Activated CD4-positive, CD25-positive, alpha-beta regulatory T cell (primary cell): ENCODE measurements around the gene C8A.

ENCODE experiments used
- DNase-seq, 4 experiments: peaks; one replicate each; lab custom pipeline; 2025; lab: John Stamatoyannopoulos, UW

C8A gene

GRCh38 chr1:56927171-56927570 lies 72.6 kb downstream of the C8A start:
- DNase-seq = no peak

- DNase-seq = no peak
These were observed 73.4 kb downstream of the C8A start for GRCh38 chr1:56927986-56928385.

GRCh38 chr1:56929492-56929891 lies 74.9 kb downstream of the C8A start:
- no peak for DNase-seq

GRCh38 chr1:56931211-56931610 lies 76.6 kb downstream of the C8A start:
- DNase-seq = no peak

GRCh38 chr1:56931686-56932085 lies 77.1 kb downstream of the C8A start:
- DNase-seq = no peak

GRCh38 chr1:56933161-56933560 lies 78.6 kb downstream of the C8A start:
- DNase-seq = no peak

- DNase-seq = no peak
These were observed 79.0 kb downstream of the C8A start for GRCh38 chr1:56933606-56934005.

- no peak for DNase-seq
These were observed 79.9 kb downstream of the C8A start for GRCh38 chr1:56934430-56935060.

GRCh38 chr1:56938646-56939045 lies 84.0 kb downstream of the C8A start:
- no peak for DNase-seq

- DNase-seq = no peak
These were observed 84.6 kb downstream of the C8A start for GRCh38 chr1:56939209-56939608.

- DNase-seq = no peak
These were observed 85.4 kb downstream of the C8A start for GRCh38 chr1:56940039-56940438.

- no peak for DNase-seq
These were observed 93.9 kb downstream of the C8A start for GRCh38 chr1:56948403-56949023.

- DNase-seq = no peak
These were observed 97.9 kb downstream of the C8A start for GRCh38 chr1:56952501-56952900.

GRCh38 chr1:56953386-56953785 lies 98.8 kb downstream of the C8A start:
- DNase-seq = no peak

- DNase-seq = no peak
These were observed 100.1 kb downstream of the C8A start for GRCh38 chr1:56954664-56955063.

GRCh38 chr1:56957931-56958330 lies 103.3 kb downstream of the C8A start:
- DNase-seq = no peak

- no peak for DNase-seq
These were observed 103.9 kb downstream of the C8A start for GRCh38 chr1:56958526-56958925.

GRCh38 chr1:56961426-56961825 lies 106.8 kb downstream of the C8A start:
- no peak for DNase-seq

- DNase-seq = no peak
These were observed 109.1 kb downstream of the C8A start for GRCh38 chr1:56963667-56964066.

- DNase-seq = no peak
These were observed 109.9 kb downstream of the C8A start for GRCh38 chr1:56964349-56965017.

GRCh38 chr1:56965191-56965590 lies 110.6 kb downstream of the C8A start:
- no peak for DNase-seq

- DNase-seq = no peak
These were observed 111.5 kb downstream of the C8A start, which contains the start of gene C8B for GRCh38 chr1:56965916-56966697. Gene C8B (minus strand): TSS chr1:56966015. CDS start chr1:56965948, 67 bp downstream.

GRCh38 chr1:56966698-56966999 lies 112.1 kb downstream of the C8A start:
- no peak for DNase-seq
